Esophagus squamous epithelium (tissue), 5 donors: Measurements from ENCODE around the gene GOT2. TPM values are rescaled to one million over a fixed set of nuclear protein-coding genes. Genes with fewer than 3 reads are reported as not detected.
"Not testable (repeated sequence)": the region's sequence is repeated elsewhere in the genome, so short reads cannot be mapped to it uniquely, and the experiment has no call there.

Experiments
- DNase-seq: peaks from one replicate; lab custom pipeline; 2025; lab: John Stamatoyannopoulos, UW
- H3K27ac ChIP-seq, 4 donors: fragments of 200-600 bp; sonication (generic); one replicate each; pipeline ENCODE4 v1.5.1; 2016 to 2019; ENCODE audit warnings: mild to moderate bottlenecking in 1 of 4
- H3K27me3 ChIP-seq, 4 donors: fragments of 200-600 bp; sonication (generic); 1 replicate in 3 of 4; 2 replicates in 1 of 4; pipeline versions ENCODE4 v1.5.1 to v1.6.0; 2017 to 2021; ENCODE audit warnings: antibody characterized with exemption in 1 of 4
- H3K36me3 ChIP-seq, 3 donors: fragments of 200-600 bp; sonication (generic); one replicate each; pipeline ENCODE4 v1.5.1; 2016 to 2019
- H3K4me1 ChIP-seq, 3 donors: fragments of 200-600 bp; sonication (generic); one replicate each; pipeline ENCODE4 v1.5.1; 2017 to 2019
- H3K4me3 ChIP-seq, 4 donors: fragments of 200-600 bp; sonication (generic); 1 replicate in 3 of 4; 2 replicates in 1 of 4; pipeline ENCODE4 v1.5.1; 2016 to 2019; ENCODE audit warnings: mild to moderate bottlenecking in 2 of 4, moderate library complexity in 1 of 4
- H3K9me3 ChIP-seq, 3 donors: fragments of 200-600 bp; sonication (generic); one replicate each; pipeline ENCODE4 v1.5.1; 2016 to 2019
- CTCF ChIP-seq, 6 experiments: fragments of 450-650 bp in 4 of 6; fragments of 200-600 bp in 2 of 6; sonication (generic) in 2 of 6; IDR thresholded peaks; one replicate each; pipeline ENCODE4 v1.5.1; 2016 to 2019; ENCODE audit warnings: antibody characterized with exemption in 6 of 6, mild to moderate bottlenecking in 4 of 6, moderate library complexity in 4 of 6
- POLR2A ChIP-seq, 4 donors: fragments of 450-650 bp; IDR thresholded peaks; one replicate each; pipeline ENCODE4 v1.6.1; 2017; ENCODE audit warnings: antibody characterized with exemption in 4 of 4, mild to moderate bottlenecking in 4 of 4, moderate library complexity in 3 of 4
- WGBS, 2 donors: methylation state at CpG; one replicate each; pipeline ENCODE4 v1.1.5; 2018; 5-methylcytosine and 5-hydroxymethylcytosine counted together
- intact Hi-C: fragments of 100-400 bp; cut with DNase I; formaldehyde crosslinking; loops from one replicate; pipeline ENCODE4 v1.15.0; 2022
- total RNA-seq, 4 donors: library from RNA; depleted of rRNA; stranded (reverse); fragments of >200 nt; gene quantifications; one replicate each; pipeline ENCODE4 v1.1.0, GENCODE V29; 2016
- donor health status: DM: yes; HTN: yes; CAD: no.

Gene GOT2
- total RNA-seq, 4 donors from 2014 or later, result 67.5 to 172 (median 110) TPM

- 94 to 97% methylated on average over 10 to 12 of the region's 18 CpGs for WGBS, 2 donors
- intact Hi-C loops, result no loop called here
- no peak for DNase-seq
- Histone ChIP-seq H3K36me3 (peaks cover 0 to 71% (median 0%) of the 10 kb centered on the region in 3 donors), H3K27me3 (no peaks in the 10 kb centered on the region), H3K9me3 (no peaks in the 10 kb centered on the region), H3K4me3 (no peak overlapping the region), H3K4me1 (no peaks in the 10 kb centered on the region), H3K27ac (no peak overlapping the region)
- TF ChIP-seq CTCF (IDR thresholded peaks at IDR 0.05), result no peak
- TF ChIP-seq POLR2A (IDR thresholded peaks at IDR 0.05), result no peak
Observed at GRCh38 chr16:58670946-58671583, 63.1 kb downstream of the GOT2 start.

GRCh38 chr16:58670177-58670576, 63.9 kb downstream of the GOT2 start:
- H3K27ac ChIP-seq, result no peak overlapping the region
- no peak for DNase-seq
- no peaks in the 10 kb centered on the region for H3K9me3 ChIP-seq
- no peak for TF ChIP-seq CTCF (IDR thresholded peaks at IDR 0.05)
- no peak for TF ChIP-seq POLR2A (IDR thresholded peaks at IDR 0.05)
- H3K4me1 ChIP-seq, result no peaks in the 10 kb centered on the region
- no peak overlapping the region for H3K4me3 ChIP-seq
- H3K27me3 ChIP-seq, result no peaks in the 10 kb centered on the region
- intact Hi-C loops, result no loop called here
- H3K36me3 ChIP-seq, result peaks cover 0 to 62% (median 0%) of the 10 kb centered on the region in 3 donors

- peaks cover 0 to 4% (median 0%) of the 10 kb centered on the region in 3 donors for H3K4me1 ChIP-seq
- H3K9me3 ChIP-seq, result no peaks in the 10 kb centered on the region
- whole genome bisulfite sequencing, 2 donors, result 75 to 82% methylated on average over 3 to 7 of the region's 8 CpGs
- H3K27me3 ChIP-seq, result no peaks in the 10 kb centered on the region
- TF ChIP-seq CTCF (IDR thresholded peaks at IDR 0.05) (no peak), POLR2A (IDR thresholded peaks at IDR 0.05) (no peak)
- intact Hi-C loops, result no loop called here
- H3K36me3 ChIP-seq, result peaks cover 0 to 30% (median 0%) of the 10 kb centered on the region in 3 donors
- no peak for DNase-seq
- H3K27ac ChIP-seq, result no peak overlapping the region
- no peak overlapping the region for H3K4me3 ChIP-seq
Observed at GRCh38 chr16:58665200-58665599, 68.9 kb downstream of the GOT2 start.

GRCh38 chr16:58661199-58661830, 72.8 kb downstream of the GOT2 start:
- Histone ChIP-seq H3K27ac (no peak overlapping the region), H3K9me3 (no peaks in the 10 kb centered on the region), H3K4me3 (no peak overlapping the region), H3K36me3 (peaks cover 0 to under 1% (median 0%) of the 10 kb centered on the region in 3 donors), H3K4me1 (peaks cover 0 to 4% (median 0%) of the 10 kb centered on the region in 3 donors), H3K27me3 (no peaks in the 10 kb centered on the region)
- intact Hi-C loops, result no loop called here
- 22 to 30% methylated on average over 4 to 6 of the region's 12 CpGs for WGBS, 2 donors
- TF ChIP-seq CTCF (IDR thresholded peaks at IDR 0.05), result peak in 5 of 6 experiments; percentile 34 to 62 (median 40)
- no peak for TF ChIP-seq POLR2A (IDR thresholded peaks at IDR 0.05)
- DNase-seq, result no peak

- not testable (repeated sequence) for H3K27me3 ChIP-seq, H3K9me3 ChIP-seq, H3K4me3 ChIP-seq, H3K4me1 ChIP-seq, DNase-seq, H3K27ac ChIP-seq, H3K36me3 ChIP-seq
- intact Hi-C loops, result loop anchor here (10.0 kb wide), 1 partner anchor 325 kb away; no protein-coding TSS in a partner anchor
- 73 to 80% methylated on average over 10 to 11 of the region's 11 CpGs for WGBS, 2 donors
Observed at GRCh38 chr16:58659911-58660310, 74.2 kb downstream of the GOT2 start.
